HL-60 (cell line): ENCODE measurements around the gene ST6GALNAC3.

Experiments
- GABPA ChIP-seq: IDR thresholded peaks from 2 replicates; pipeline ENCODE4 v1.6.1; 2012; ENCODE audit warnings: low read depth
- POLR2AphosphoS5 ChIP-seq: IDR thresholded peaks from 2 replicates; pipeline ENCODE4 v1.6.1; 2012; ENCODE audit warnings: low read depth
- SPI1 ChIP-seq: IDR thresholded peaks from 2 replicates; pipeline ENCODE4 v1.6.1; 2012; ENCODE audit warnings: low read depth, mild to moderate bottlenecking, borderline replicate concordance
- TF ChIP-seq, protein P1 (sequence below): IDR thresholded peaks from one replicate; pipeline ENCODE4 v1.5.1; 2011; ENCODE audit warnings: low read length, control low read depth, inconsistent platforms; ENCODE audit not compliant: insufficient read depth
- TF ChIP-seq, protein P2 (sequence below): IDR thresholded peaks from 2 replicates; pipeline ENCODE4 v1.6.1; 2012; ENCODE audit warnings: low read depth; ENCODE audit not compliant: insufficient replicate concordance

DNA sequence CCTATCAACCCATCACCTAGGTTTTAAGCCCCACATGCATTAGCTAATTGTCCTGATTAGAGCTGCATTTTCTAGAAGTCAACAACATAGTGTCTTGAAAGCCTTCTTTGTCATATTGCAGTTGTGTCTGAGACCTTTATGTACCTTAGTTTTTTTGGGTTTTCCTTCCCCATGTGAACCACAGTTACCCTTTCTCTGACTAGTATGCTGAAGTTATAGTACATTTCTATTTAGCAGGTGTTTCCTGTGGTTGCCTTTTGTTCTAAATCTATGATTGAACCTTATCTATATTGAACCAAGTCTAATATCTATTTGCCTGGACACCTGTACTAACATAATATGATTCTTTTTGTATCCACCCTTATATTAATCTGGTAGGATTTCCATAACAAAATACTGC is 135.6 kb downstream of the ST6GALNAC3 start:
- TF ChIP-seq, protein P1, sequence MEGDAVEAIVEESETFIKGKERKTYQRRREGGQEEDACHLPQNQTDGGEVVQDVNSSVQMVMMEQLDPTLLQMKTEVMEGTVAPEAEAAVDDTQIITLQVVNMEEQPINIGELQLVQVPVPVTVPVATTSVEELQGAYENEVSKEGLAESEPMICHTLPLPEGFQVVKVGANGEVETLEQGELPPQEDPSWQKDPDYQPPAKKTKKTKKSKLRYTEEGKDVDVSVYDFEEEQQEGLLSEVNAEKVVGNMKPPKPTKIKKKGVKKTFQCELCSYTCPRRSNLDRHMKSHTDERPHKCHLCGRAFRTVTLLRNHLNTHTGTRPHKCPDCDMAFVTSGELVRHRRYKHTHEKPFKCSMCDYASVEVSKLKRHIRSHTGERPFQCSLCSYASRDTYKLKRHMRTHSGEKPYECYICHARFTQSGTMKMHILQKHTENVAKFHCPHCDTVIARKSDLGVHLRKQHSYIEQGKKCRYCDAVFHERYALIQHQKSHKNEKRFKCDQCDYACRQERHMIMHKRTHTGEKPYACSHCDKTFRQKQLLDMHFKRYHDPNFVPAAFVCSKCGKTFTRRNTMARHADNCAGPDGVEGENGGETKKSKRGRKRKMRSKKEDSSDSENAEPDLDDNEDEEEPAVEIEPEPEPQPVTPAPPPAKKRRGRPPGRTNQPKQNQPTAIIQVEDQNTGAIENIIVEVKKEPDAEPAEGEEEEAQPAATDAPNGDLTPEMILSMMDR, result no peak
- TF ChIP-seq POLR2AphosphoS5, result no peak
- TF ChIP-seq, protein P2, sequence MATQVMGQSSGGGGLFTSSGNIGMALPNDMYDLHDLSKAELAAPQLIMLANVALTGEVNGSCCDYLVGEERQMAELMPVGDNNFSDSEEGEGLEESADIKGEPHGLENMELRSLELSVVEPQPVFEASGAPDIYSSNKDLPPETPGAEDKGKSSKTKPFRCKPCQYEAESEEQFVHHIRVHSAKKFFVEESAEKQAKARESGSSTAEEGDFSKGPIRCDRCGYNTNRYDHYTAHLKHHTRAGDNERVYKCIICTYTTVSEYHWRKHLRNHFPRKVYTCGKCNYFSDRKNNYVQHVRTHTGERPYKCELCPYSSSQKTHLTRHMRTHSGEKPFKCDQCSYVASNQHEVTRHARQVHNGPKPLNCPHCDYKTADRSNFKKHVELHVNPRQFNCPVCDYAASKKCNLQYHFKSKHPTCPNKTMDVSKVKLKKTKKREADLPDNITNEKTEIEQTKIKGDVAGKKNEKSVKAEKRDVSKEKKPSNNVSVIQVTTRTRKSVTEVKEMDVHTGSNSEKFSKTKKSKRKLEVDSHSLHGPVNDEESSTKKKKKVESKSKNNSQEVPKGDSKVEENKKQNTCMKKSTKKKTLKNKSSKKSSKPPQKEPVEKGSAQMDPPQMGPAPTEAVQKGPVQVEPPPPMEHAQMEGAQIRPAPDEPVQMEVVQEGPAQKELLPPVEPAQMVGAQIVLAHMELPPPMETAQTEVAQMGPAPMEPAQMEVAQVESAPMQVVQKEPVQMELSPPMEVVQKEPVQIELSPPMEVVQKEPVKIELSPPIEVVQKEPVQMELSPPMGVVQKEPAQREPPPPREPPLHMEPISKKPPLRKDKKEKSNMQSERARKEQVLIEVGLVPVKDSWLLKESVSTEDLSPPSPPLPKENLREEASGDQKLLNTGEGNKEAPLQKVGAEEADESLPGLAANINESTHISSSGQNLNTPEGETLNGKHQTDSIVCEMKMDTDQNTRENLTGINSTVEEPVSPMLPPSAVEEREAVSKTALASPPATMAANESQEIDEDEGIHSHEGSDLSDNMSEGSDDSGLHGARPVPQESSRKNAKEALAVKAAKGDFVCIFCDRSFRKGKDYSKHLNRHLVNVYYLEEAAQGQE, result no peak
- TF ChIP-seq GABPA, result no peak
- no peak for TF ChIP-seq SPI1
